Measurements from ENCODE around the gene MAP3K20. TPM values are rescaled to one million over a fixed set of nuclear protein-coding genes. Genes with fewer than 3 reads are reported as not detected.

MAP3K20 gene
- total RNA-seq, 1 donor from 2014 or later: 21.3 TPM

DNA sequence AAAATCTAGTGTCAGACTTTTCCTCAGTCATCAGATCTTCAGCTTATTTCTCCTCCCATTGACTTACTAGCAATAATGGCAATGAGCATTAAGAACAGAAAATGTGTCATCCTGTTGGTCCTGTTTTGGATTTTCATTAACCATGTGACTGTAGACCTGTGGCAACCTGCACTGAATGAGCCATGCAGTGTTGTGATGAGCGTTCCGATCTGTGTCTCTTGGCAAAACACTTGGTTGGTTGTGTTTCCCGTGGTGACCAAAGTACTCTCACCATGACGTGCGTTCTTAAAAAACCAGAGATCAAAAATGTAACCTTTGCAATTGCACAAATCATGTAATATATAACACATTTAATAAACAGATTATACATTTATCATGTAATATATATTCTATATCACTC is 138.6 kb downstream of the MAP3K20 start:
- DNase-seq (ENCODE audit: low spot score in 2 of 2): no peak
- Histone ChIP-seq H3K4me1 (peaks cover 3 to 12% of the 10 kb centered on the region in 2 donors), H3K4me3 (no peak overlapping the region), H3K27me3 (no peaks in the 10 kb centered on the region), H3K27ac (no peak overlapping the region), H3K9me3 (no peaks in the 10 kb centered on the region), H3K36me3 (no peaks in the 10 kb centered on the region)
- TF ChIP-seq, protein P1, sequence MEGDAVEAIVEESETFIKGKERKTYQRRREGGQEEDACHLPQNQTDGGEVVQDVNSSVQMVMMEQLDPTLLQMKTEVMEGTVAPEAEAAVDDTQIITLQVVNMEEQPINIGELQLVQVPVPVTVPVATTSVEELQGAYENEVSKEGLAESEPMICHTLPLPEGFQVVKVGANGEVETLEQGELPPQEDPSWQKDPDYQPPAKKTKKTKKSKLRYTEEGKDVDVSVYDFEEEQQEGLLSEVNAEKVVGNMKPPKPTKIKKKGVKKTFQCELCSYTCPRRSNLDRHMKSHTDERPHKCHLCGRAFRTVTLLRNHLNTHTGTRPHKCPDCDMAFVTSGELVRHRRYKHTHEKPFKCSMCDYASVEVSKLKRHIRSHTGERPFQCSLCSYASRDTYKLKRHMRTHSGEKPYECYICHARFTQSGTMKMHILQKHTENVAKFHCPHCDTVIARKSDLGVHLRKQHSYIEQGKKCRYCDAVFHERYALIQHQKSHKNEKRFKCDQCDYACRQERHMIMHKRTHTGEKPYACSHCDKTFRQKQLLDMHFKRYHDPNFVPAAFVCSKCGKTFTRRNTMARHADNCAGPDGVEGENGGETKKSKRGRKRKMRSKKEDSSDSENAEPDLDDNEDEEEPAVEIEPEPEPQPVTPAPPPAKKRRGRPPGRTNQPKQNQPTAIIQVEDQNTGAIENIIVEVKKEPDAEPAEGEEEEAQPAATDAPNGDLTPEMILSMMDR (IDR thresholded peaks at IDR 0.05): no peak
- intact Hi-C loops (cut with DNase I): loop anchor here (5.0 to 10.0 kb wide), 3 partner anchors 122 to 349 kb away; no protein-coding TSS in a partner anchor

DNA sequence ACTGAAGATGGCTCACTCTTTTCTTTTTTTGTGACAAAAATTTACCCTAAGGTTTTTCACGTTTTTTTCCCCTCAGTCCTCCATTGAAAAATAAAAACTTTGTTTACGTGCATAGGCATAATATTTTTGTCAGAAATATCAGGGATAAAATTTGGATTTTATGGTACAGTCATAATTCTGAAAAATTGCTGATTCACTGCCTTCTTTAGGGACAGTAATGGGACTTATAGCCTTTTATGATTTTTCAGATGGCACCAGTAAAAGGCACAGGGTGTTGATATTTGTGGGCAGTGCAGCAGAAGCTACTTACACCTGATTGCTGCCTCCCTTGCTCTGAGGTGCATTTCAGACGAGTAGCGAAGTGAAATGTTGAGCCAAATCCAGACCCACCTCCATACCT is 139.7 kb downstream of the MAP3K20 start:
- Histone ChIP-seq H3K27me3 (no peaks in the 10 kb centered on the region), H3K9me3 (no peaks in the 10 kb centered on the region), H3K36me3 (no peaks in the 10 kb centered on the region), H3K4me1 (peaks cover 3 to 4% of the 10 kb centered on the region in 2 donors), H3K4me3 (no peak overlapping the region), H3K27ac (no peak overlapping the region)
- no peak for DNase-seq (ENCODE audit: low spot score in 2 of 2)
- TF ChIP-seq, protein P1 (IDR thresholded peaks at IDR 0.05): no peak
- intact Hi-C loops (cut with DNase I): loop anchor here (10.0 kb wide), 1 partner anchor 351 kb away; no protein-coding TSS in a partner anchor

GRCh38 chr2:173216051-173216450 is 140.4 kb downstream of the MAP3K20 start:
- peaks cover 0 to 1% of the 10 kb centered on the region in 2 donors for H3K36me3 ChIP-seq
- no peak for DNase-seq (ENCODE audit: low spot score in 2 of 2)
- TF ChIP-seq, protein P1 (IDR thresholded peaks at IDR 0.05): no peak
- no peaks in the 10 kb centered on the region for H3K27me3 ChIP-seq
- H3K9me3 ChIP-seq: no peaks in the 10 kb centered on the region
- H3K27ac ChIP-seq: no peak overlapping the region
- no peak overlapping the region for H3K4me3 ChIP-seq
- H3K4me1 ChIP-seq: peaks cover 0 to under 1% of the 10 kb centered on the region in 2 donors
- intact Hi-C loops (cut with DNase I): loop anchor here (10.0 kb wide), 1 partner anchor 351 kb away; no protein-coding TSS in a partner anchor

DNA sequence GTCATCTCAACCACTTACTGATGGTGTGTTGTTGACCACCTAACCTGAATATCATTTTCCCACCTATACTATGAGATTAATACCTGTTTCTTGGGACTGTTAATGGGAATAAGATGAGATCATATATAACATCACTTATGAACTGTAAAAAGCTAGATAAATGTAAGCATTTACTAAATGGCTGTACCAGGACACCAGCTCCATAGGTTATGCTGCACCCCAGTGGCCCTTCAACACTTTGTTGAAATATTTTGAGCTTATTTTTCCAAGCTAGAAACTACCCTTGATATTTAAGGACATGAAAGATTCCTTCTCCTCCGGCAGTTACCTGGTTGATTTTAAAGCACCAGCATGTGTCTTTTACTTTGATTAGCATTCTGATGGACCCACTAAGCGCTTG is 141.0 kb downstream of the MAP3K20 start:
- H3K27ac ChIP-seq: no peak overlapping the region
- no peak overlapping the region for H3K4me3 ChIP-seq
- H3K4me1 ChIP-seq: no peaks in the 10 kb centered on the region
- TF ChIP-seq, protein P1 (IDR thresholded peaks at IDR 0.05): no peak
- H3K36me3 ChIP-seq: peaks cover 0 to 4% of the 10 kb centered on the region in 2 donors
- intact Hi-C loops (cut with DNase I): loop anchor here (10.0 kb wide), 1 partner anchor 352 kb away; no protein-coding TSS in a partner anchor
- no peaks in the 10 kb centered on the region for H3K27me3 ChIP-seq
- H3K9me3 ChIP-seq: no peaks in the 10 kb centered on the region
- no peak for DNase-seq (ENCODE audit: low spot score in 2 of 2)

- Histone ChIP-seq H3K9me3 (no peaks in the 10 kb centered on the region), H3K27me3 (no peaks in the 10 kb centered on the region), H3K36me3 (peaks cover 0 to 4% of the 10 kb centered on the region in 2 donors), H3K27ac (no peak overlapping the region), H3K4me1 (no peaks in the 10 kb centered on the region), H3K4me3 (no peak overlapping the region)
- TF ChIP-seq, protein P1 (IDR thresholded peaks at IDR 0.05): no peak
- intact Hi-C loops (cut with DNase I): loop anchor here (10.0 kb wide), 1 partner anchor 352 kb away; no protein-coding TSS in a partner anchor
- no peak for DNase-seq (ENCODE audit: low spot score in 2 of 2)
These were observed 141.6 kb downstream of the MAP3K20 start for GRCh38 chr2:173217116-173217840.

All from ascending aorta (tissue), 2 donors.